ENCODE data around the gene UGT1A6.

GRCh38 chr2:233700028-233700635 is 7.4 kb downstream of the UGT1A6 start:
- TF ChIP-seq POLR2AphosphoS5 (IDR thresholded peaks at IDR 0.05) (no peak), CTCF (IDR thresholded peaks at IDR 0.05) (no peak), POLR2A (IDR thresholded peaks at IDR 0.05) (no peak)

Data from breast epithelium (tissue), 3 donors.